HG03108 (cell line): ENCODE results near the gene TTBK2.

ENCODE experiments used
- ATAC-seq: cut with Tn5 transposase; IDR thresholded peaks from one replicate; pipeline ENCODE4 v1.9.1; 2021; ENCODE audit warnings: moderate library complexity; ENCODE audit not compliant: unreplicated experiment

The TTBK2 gene

DNA sequence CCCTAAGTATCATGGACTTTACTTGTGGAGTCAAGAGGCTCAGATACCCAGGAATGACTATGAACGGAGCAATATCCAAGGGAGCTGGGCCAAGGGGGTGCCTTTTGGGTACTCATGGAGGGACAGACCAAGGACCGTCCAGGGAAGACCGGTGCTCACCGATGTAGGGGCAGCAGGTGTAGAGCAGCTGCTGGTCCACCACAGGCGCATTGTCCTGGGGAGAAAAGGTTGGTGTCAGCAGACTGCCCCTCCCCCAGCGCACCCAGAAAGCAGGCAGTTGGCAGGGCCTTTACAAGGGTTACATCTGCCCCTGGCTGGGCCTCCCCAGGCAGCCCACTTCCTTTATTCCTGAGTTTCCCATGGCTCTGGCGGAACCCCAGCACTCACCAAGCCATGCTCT lies 191.2 kb downstream of the TTBK2 start:
- no peak for ATAC-seq

DNA sequence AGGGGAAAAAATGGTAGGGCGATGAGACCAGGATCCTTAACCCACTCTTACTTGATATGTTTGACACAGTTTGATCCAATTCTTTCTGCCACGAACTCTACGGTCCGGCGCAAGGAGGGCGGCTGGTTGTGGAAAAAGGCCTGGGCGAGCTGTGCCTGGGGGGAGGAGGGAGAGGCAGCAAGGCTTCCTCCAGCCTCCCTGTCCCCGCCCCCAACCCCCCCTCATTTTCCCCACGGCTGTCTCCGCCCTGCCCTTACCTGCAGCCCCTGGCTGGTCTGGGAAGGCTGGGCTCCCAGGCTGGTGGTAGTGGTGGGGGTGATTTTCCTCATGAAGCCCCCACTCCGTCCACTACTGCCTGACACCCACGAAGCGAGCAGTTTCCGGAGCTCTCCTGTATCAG lies 191.6 kb downstream of the TTBK2 start:
- ATAC-seq = no peak

DNA sequence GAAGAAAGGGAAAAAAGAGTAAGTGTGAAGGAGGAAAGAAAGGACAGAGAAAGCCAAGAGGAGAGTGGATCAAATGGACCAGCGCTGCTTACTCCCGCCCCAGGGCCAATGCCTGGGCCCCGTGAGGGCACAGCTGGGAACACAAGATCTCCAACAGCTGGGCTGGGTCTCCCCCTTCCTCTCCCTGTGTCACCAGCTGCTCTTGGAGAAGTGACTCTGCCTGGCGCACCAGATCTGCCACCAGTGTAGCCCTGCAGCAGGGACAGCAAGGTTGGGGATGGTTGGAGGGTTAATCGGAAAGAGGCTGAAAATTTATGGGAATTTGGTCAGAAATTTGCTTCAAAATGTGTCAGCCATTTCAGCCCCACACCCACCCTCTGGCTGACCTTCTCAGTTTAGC lies 192.0 kb downstream of the TTBK2 start:
- no peak for ATAC-seq

DNA sequence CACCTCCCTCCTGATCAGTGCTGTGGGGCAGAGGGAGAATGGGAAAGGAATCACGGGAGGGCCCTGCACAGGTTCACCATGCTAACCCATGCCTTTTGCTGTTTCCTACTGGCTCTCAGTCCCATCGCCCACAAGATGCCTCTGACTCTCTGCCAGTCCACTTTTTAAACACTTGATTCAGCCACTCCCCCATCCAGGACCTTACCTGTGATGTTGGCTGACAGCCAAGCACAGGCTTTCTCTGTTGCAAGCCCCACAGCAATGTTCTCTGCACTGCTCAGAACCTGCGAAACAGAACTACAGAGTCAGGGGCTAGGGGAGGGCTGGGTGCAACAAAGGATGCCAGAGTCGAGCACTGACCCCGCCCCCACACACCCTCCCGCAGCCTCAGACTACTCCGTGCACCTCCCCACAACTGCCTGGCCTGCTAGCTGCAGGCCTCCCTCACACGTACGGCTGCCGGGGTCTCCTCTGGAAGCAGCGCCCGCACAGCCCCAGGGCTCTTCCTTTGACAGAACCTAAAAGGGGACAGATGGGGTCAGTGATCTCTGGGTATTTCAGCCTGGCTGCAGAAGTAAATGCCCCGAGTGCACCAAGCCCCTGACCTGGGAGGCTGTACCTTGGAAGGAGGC lies 192.7 kb downstream of the TTBK2 start:
- ATAC-seq = no peak

DNA sequence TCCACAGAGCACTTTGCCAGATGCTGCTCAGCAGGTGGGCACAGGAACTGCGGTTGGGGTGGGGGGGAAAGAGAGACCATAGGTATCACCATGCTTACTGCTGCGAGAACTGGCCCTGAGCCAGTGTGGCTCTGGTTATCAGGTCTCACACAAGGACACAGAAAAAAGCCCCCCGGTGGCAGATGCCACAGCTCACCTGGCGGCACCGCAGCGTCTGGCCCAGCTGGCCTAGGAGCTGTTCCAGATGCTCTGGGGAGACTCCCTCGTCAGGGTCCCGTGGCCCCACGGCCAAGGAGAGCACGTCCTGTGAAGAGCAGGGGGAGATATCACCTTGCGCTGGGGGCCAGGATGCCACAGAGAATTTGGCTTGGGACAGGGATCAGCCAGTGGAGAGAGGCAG lies 194.5 kb downstream of the TTBK2 start:
- ATAC-seq = no peak

DNA sequence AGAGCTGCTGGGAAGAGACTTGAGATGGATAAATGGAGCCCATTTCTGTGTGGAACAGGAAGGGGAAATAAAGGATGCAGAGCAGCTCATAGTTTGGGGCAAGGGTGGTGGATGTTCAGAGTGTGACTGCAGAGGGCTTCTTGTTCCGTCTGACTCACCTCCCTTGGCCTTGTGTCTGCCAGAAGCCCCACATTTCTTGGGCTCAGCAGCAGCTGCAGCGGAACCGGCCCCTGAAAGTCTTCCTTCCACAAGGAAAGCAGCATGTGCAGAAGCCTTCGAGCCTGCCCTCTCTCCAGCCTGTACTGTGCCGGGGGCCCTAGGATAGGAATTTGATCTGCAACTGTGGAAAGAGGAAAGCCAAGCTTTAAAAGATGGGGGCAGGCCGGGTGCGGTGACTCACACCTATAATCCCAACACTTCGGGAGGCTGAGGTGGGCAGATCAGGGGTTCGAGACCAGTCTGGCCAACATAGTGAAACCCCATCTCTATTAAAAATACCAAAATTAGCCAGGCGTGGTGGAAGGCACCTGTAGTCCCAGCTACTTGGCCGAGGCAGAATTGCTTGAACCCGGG lies 195.2 kb downstream of the TTBK2 start:
- no peak for ATAC-seq

DNA sequence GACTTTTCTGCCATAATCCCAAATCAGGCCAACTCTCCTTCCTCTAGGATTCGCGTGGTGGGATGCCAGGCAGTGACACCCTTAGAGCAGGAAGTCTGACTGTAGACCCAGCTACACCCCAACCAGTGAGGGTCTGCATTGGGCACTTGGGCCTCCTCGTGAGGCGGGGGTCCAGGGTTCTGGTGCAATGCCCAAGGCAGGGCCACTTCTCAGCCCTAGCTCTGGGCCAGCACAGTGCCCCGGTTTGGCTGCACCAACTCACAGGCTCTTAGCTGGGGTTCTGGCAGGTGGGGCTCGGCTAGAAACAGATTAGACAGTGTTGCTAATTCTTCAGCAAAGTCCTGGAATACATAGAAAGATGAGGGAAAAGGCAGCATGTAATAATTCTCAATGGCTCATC lies 196.3 kb downstream of the TTBK2 start:
- no peak for ATAC-seq

DNA sequence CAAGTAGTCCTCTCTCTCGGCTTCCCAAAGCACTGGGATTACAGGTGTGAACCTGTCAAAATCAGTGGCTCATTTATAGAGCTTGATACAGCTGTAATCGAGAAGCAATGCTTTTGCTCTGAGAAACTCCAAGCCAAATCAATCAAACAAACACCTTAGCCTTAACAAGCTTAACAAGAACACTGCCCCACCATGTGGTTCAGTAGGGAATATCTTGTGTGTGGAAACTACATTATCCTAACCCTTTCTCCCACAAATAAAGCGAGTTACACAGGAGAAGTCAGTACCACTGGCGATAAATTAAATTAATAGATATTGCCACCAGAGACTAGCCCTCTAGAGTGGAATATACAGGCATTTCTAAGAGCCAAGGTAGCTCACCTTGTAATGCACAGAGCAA lies 197.5 kb downstream of the TTBK2 start:
- no peak for ATAC-seq

DNA sequence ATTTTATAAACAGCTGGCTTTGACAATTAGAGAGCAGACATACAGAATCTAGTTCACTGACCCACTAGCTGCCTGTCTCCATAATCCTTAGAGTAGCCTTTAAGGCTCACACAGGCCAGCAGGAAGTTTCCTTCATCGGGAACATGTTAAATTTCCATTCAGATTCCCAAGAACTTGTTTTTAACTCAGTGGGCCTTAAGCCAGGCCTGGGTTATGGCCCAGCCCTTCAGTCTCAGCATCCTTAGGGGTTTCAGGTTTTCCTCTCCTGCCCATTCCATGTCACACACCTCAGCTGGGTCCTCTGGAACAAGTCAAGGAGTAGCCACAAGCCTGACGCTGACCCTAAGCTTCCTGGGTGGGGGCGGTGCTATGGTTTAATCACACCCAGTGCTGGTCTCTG lies 198.7 kb downstream of the TTBK2 start:
- ATAC-seq = no peak

DNA sequence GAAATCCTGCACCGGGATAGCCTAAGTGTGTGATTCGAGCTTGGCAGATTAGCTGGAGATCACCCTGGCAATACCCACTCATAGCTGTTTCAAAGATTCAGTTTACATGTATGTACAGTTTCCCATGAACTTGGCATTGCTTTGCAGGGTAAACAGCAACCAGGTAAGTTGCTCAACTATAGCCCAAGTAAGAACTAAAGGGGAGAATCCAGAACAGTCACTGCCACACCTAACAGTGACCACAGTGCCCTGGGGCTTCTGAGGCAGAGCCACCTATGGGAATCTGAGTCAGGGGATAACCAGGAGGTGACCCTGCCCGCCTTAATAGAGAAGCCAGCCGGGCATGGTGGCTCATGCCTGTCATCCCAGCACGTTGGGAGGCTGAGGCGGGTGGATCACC lies 199.6 kb downstream of the TTBK2 start:
- ATAC-seq = no peak

DNA sequence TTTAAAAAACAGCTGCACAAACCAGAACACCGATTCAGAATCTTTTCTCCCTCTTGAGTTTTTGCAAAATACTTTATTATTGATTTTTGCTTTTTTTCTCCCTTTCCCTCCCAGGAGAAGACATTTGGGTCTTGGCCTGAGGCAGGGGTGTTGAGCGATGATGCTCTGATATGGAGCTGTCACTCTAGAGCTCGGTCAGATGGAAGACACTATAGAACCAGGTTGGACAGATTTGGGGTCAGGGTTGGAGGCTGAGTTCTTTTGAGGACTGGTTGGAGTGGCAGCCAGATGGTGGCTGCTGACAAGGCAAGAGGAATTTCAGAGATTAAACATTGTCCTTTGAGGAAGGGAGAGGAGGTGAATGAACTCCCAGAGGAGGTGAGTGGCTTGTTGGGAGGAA lies 200.5 kb downstream of the TTBK2 start:
- no peak for ATAC-seq

DNA sequence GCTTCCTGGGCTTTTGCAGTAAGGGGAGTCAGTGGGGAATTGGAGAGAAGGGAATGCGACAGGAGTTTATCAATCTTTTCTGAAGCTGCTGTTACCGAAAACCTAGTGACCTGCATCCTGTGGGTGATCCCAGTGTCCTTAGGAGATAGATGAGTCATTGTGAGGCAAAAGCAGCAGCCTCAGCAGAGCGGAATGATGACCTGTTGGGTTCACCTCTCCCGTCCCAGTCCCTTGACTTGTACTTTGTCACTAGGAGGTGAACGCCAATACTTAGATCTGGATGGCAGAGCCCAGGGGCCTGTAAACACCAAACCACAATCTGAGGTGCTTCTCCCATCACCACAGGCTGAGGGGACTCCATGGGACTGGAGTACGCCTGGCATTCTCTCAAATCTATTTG lies 201.5 kb downstream of the TTBK2 start:
- no peak for ATAC-seq

DNA sequence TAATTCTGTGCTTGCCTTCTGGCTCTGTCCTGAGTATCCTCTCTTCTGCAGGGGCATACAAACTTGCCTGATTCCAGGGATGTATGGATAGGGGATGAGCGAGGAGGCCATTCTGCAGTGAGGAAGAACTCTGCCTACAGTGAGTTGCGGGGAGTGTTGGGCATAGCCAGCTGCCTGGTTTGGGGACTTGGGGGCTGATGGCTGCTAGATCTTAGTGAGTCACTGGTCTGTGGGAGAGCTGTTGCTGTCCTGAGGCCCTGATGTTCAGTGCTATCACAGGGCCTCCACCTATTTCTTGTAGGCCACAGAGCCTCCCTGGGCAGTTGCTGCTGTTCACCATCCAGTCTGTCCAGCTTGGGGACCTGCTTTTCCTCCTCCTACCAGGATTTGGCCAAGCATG lies 204.0 kb downstream of the TTBK2 start:
- no peak for ATAC-seq

DNA sequence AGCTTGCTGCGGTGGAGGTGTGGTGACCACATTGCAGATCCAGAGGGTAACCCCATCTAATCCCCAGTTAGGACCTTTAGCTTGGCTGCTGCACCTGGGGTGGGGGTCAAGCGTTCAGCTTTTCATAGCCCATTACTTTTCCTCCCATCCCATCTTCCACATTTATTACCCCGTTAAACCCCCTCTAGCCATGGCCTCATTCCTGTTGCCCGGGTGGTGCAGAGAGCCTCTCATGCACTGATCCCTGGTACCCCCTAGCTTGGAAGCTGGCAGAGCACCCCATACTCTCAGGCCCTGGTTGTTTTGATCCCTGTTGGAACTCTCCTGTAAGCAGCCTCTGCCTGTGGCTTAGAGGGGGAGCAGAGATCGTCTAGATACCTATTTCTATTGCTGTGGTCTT lies 204.5 kb downstream of the TTBK2 start:
- no peak for ATAC-seq

DNA sequence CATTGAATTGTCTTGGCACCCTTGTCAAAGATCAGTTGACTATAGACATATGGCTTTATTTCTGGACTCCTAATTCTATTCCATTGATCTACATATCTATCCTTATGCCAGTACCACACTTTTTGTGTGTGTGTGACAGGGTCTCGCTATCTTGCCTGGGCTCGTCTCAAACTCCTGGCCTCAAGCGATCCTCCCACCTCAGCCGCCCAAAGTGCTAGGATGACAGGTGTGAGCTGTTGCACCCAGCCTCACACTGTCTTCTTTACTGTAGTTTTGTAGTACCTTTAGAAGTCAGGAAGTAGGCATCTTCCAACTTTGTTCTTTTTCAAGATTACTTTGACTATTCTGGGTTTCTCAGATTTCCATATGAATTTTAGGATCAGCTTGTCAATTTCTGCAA lies 208.0 kb downstream of the TTBK2 start:
- no peak for ATAC-seq

DNA sequence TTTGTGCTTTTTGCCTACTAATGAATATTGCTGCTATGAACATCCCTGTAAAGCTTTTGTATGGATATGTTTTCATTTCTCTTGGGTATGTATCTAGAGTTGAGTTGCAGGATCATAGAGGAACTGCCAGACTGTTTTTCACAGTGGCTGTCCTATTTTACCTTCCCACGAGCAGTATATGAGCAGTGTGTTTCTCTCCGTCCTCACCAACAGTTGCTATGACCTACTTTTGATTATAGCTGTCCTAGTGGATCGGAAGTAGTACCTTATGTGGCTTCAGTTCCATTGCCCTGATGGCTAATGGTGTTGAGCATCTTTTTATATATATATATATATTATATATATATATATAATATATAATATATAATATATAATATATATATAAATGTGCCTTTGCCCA lies 208.8 kb downstream of the TTBK2 start:
- no peak for ATAC-seq

DNA sequence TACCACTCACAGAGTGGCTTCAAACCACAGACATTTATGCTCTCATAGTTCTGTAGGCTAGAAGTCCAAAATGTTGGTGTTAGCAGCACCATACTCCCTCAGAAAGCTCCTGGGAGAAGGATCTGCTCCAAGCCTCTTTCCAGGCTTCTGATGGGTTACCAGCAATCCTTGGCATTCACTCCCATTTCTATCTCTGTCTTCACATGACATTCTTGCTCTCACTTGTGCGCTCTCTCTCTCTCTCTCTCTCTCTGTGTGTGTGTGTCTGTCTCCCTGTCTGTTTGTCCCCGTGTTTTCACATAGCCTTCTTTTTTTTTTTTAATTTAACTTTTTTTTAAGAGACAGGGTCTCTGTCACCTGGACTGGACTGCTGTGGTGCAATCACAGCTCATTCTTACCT lies 209.9 kb downstream of the TTBK2 start:
- no peak for ATAC-seq

DNA sequence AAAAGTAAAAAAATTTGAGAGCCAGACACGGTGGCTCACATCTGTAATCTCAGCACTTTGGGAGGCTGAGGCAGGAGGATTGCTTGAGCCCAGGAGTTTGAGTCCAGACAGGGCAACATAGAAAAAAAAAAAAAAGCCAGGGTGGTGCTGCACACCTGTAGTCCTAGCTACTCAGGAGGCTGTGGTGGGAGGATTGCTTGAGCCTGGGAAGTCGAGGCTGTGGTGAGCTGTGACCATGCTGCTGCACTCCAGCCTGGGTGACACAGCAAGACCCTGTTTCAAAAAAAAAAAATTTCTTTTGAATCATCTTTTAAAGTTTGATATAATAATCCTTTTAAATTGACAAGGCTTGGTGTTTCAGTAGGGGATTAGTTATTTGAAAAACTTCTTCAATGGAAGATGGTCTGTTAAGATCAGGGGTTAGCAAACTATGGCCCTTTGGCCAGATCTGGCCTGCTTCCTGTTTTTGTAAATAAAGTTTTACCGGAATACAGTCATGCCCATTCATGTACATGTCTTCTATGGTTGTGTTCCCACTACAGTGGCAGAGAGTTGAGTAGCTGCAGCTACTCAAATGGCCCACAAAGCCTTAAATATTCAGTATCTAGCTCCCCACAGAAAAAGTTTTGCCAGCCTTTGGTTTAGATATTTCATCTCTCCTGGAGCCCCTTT lies 212.6 kb downstream of the TTBK2 start:
- no peak for ATAC-seq

DNA sequence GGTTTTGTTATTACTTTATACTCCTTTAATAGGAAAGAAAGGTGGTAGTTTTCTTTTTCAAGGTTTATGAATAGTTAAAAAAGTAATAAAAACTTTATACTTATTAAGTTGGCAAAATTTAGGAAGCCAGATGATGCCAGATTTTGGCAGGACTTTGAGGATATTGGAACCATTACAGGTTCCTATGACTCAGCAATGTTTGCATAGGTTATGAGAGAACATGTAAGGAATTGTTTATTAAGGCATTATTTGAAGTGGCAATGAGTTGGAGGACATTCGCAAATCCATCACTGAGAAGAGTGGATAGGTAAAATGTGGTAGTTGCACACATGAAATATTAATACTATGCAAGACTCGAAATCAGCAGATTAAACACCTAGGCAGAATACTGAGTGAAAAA lies 213.5 kb downstream of the TTBK2 start:
- no peak for ATAC-seq

DNA sequence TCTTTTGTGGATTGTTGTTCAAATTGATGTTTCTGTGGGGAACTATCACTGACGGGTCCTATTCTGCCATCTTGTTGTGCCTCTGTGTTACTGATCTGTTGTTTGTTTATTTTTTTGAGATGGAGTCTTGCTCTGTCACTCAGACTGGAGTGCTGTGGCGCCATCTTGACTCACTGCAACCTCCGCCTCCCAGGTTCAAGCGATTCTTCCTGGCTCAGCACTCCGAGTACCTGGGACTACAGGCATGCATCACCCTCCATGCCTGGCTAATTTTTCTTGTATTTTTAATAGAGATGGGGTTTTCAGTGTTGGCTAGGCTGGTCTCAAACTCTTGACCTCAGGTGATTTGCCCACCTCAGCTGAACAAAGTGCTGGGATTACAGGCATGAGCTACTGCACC lies 215.2 kb downstream of the TTBK2 start:
- no peak for ATAC-seq

DNA sequence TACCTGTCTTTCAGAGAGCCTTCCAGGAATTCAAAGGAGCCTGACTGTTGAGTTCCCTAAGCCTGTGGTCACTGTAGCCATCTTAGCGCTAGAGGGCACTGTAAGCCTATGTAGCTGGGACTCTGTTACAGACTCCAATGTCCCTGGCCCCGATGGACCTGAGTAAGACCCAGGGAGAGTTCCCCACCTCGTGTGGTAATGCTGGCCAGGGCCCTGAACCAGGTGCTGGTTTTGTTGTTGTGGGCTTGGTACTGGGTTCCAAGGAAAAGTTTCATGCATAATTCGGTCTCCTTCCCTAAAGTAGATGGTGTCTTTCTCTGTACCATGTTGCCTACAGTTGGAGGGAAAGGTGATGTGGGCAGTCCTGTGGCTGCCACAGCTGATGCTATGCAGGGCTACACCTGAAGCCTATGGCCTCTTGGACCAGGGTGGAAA lies 216.1 kb downstream of the TTBK2 start:
- peak; percentile 49 for ATAC-seq

DNA sequence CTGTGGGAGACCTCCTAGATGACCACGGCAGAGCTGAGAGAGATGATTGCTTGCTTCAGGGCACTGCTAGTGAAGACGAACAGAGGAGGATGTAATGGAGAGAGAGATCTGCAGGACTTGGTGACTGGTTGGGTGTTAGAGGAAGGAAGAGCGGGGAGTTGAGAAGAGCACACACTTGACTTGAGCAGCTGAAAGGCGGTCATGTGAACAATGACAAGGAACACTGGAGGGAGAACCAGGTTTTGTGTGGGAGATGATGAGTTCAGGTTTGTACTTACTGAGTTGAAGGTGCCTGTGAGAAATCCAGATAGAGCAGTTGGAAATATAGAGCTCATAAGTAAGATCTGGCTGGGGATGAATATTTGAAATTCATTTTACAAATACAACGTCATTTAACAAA lies 224.0 kb downstream of the TTBK2 start:
- no peak for ATAC-seq
